ENCODE data around the gene FAM180A. TPM values are rescaled to one million over a fixed set of nuclear protein-coding genes. Genes with fewer than 3 reads are reported as not detected.
"Not testable (repeated sequence)": the region's sequence is repeated elsewhere in the genome, so short reads cannot be mapped to it uniquely, and the experiment has no call there.

Gene FAM180A
- total RNA-seq, 1 donor from 2014 or later: not detected

- DNase-seq (ENCODE audit: low spot score): no peak
- intact Hi-C loops (cut with micrococcal nuclease): no loop called here
- Mint-ChIP-seq H3K27ac (no peak overlapping the region), H3K36me3 (ENCODE audit: low read depth) (no peaks in the 10 kb centered on the region), H3K27me3 (ENCODE audit: insufficient read depth) (peaks cover 4% of the 10 kb centered on the region), H3K9me3 (no peaks in the 10 kb centered on the region), H3K4me3 (no peak overlapping the region), H3K4me1 (ENCODE audit: low read depth) (no peaks in the 10 kb centered on the region)
Measured at GRCh38 chr7:135744938-135745702, 3.5 kb downstream of the FAM180A start.

- peaks cover 4% of the 10 kb centered on the region for H3K27me3 Mint-ChIP-seq (ENCODE audit: insufficient read depth)
- H3K9me3 Mint-ChIP-seq: no peaks in the 10 kb centered on the region
- no peak for DNase-seq (ENCODE audit: low spot score)
- intact Hi-C loops (cut with micrococcal nuclease): no loop called here
- H3K27ac Mint-ChIP-seq: no peak overlapping the region
- no peak overlapping the region for H3K4me3 Mint-ChIP-seq
- H3K36me3 Mint-ChIP-seq (ENCODE audit: low read depth): no peaks in the 10 kb centered on the region
- H3K4me1 Mint-ChIP-seq (ENCODE audit: low read depth): no peaks in the 10 kb centered on the region
Measured at GRCh38 chr7:135743907-135744731, 4.5 kb downstream of the FAM180A start.

- Mint-ChIP-seq H3K9me3 (no peaks in the 10 kb centered on the region), H3K36me3 (ENCODE audit: low read depth) (no peaks in the 10 kb centered on the region), H3K4me1 (ENCODE audit: low read depth) (no peaks in the 10 kb centered on the region), H3K27me3 (ENCODE audit: insufficient read depth) (peaks cover 4% of the 10 kb centered on the region), H3K4me3 (no peak overlapping the region), H3K27ac (no peak overlapping the region)
- no peak for DNase-seq (ENCODE audit: low spot score)
- intact Hi-C loops (cut with micrococcal nuclease): no loop called here
Measured at GRCh38 chr7:135742371-135742770, 6.2 kb downstream of the FAM180A start.

DNA sequence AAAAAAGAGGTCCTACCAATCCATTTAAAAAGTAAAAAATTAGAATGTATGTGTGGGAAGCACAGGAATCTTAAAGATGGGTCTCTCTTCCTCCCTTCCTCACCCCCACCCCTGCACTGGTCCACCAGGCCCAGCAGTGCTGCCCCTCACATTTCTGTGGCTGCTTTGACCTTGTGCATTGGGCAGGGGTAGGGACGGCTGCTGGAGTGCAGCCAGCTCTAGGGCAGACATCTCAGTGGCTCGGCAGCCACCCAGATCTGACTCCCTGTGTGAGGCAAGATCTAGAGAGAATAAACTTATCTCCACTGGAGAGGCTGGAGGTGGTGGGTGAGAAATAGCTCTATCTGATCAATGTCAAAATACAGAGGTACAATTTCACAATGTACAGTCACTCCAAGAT lies 6.7 kb downstream of the FAM180A start:
- DNase-seq (ENCODE audit: low spot score): no peak
- Mint-ChIP-seq H3K4me1 (ENCODE audit: low read depth) (no peaks in the 10 kb centered on the region), H3K36me3 (ENCODE audit: low read depth) (no peaks in the 10 kb centered on the region), H3K27ac (no peak overlapping the region), H3K27me3 (ENCODE audit: insufficient read depth) (peaks cover 4% of the 10 kb centered on the region), H3K9me3 (no peaks in the 10 kb centered on the region), H3K4me3 (no peak overlapping the region)
- intact Hi-C loops (cut with micrococcal nuclease): no loop called here

GRCh38 chr7:135740889-135741288 lies 7.7 kb downstream of the FAM180A start:
- no peaks in the 10 kb centered on the region for H3K4me1 Mint-ChIP-seq (ENCODE audit: low read depth)
- no peak overlapping the region for H3K27ac Mint-ChIP-seq
- no peaks in the 10 kb centered on the region for H3K36me3 Mint-ChIP-seq (ENCODE audit: low read depth)
- intact Hi-C loops (cut with micrococcal nuclease): no loop called here
- DNase-seq (ENCODE audit: low spot score): no peak
- peaks cover 4% of the 10 kb centered on the region for H3K27me3 Mint-ChIP-seq (ENCODE audit: insufficient read depth)
- no peak overlapping the region for H3K4me3 Mint-ChIP-seq
- H3K9me3 Mint-ChIP-seq: no peaks in the 10 kb centered on the region

GRCh38 chr7:135737306-135737647 lies 11.3 kb downstream of the FAM180A start:
- H3K4me1 Mint-ChIP-seq (ENCODE audit: low read depth); intact Hi-C loops (cut with micrococcal nuclease); H3K4me3 Mint-ChIP-seq; DNase-seq (ENCODE audit: low spot score); H3K9me3 Mint-ChIP-seq; H3K27ac Mint-ChIP-seq; H3K27me3 Mint-ChIP-seq (ENCODE audit: insufficient read depth); H3K36me3 Mint-ChIP-seq (ENCODE audit: low read depth): not testable (repeated sequence)

DNA sequence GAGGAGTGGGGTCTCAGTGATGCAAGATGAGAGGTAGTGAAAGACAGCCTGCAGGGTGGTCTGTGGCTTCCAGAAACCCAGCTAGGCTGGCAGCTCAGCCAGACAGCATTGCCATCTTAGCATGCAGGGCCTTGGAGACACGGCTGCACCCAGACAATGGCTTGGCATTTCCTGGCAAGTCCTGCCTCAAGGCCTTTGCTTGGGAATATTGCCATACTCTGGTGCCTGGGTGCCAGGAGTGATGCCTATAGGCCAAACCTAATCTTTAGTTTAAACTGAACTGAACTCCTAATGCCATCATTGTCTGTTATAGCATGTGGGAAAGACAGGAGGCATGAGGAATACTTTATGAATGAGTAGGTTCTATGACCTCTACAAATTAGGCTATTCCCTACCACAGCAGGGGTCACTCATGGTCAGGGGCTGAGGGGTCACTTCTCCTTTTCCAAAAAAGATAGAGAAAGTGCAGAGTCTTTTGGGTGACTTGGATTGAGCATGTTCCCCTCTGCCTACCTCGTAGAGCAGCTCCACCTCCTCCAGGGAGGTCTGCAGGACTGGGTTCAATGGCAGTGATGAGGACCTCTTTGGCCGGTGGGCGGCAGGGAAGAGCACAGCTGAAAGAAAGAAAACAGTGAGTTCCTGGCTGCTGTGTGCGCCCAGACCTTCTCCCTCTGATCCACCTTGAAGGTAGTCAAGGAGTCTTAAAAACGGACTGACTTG lies 11.9 kb downstream of the FAM180A start:
- Mint-ChIP-seq H3K27me3 (ENCODE audit: insufficient read depth) (peaks cover 6% of the 10 kb centered on the region), H3K36me3 (ENCODE audit: low read depth) (no peaks in the 10 kb centered on the region), H3K27ac (no peak overlapping the region), H3K4me3 (no peak overlapping the region), H3K4me1 (ENCODE audit: low read depth) (no peaks in the 10 kb centered on the region), H3K9me3 (no peaks in the 10 kb centered on the region)
- DNase-seq (ENCODE audit: low spot score): no peak
- intact Hi-C loops (cut with micrococcal nuclease): no loop called here

DNA sequence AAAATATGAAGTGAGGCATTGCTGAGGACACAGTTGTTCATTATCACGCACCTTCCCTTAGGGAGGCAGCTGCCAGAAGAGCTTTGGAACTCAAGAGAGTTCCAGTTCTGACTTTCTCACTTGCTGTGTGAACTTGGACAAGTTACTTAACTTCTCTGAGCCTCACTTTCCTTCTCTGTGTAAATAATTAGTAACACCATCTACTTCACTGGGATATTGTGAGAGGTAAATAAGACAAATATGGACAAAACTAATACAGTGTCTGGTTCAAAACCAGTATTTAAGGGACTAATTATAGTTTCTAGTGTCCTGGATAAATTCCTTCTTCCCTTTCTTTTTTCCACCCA lies 14.3 kb downstream of the FAM180A start:
- no peak overlapping the region for H3K27ac Mint-ChIP-seq

GRCh38 chr7:135733603-135734342 lies 14.8 kb downstream of the FAM180A start:
- H3K9me3 Mint-ChIP-seq: no peaks in the 10 kb centered on the region
- intact Hi-C loops (cut with micrococcal nuclease): no loop called here

More for the DNA sequence above, 14.3 kb downstream of the FAM180A start:
- Mint-ChIP-seq H3K4me1 (ENCODE audit: low read depth) (no peaks in the 10 kb centered on the region), H3K9me3 (no peaks in the 10 kb centered on the region), H3K4me3 (no peak overlapping the region), H3K36me3 (ENCODE audit: low read depth) (no peaks in the 10 kb centered on the region), H3K27me3 (ENCODE audit: insufficient read depth) (peaks cover 6% of the 10 kb centered on the region)
- no peak for DNase-seq (ENCODE audit: low spot score)
- intact Hi-C loops (cut with micrococcal nuclease): no loop called here

GRCh38 chr7:135731131-135731530 lies 17.5 kb downstream of the FAM180A start:
- DNase-seq (ENCODE audit: low spot score): no peak
- intact Hi-C loops (cut with micrococcal nuclease): no loop called here
- no peak overlapping the region for H3K27ac Mint-ChIP-seq
- H3K27me3 Mint-ChIP-seq (ENCODE audit: insufficient read depth): peaks cover 10% of the 10 kb centered on the region
- no peaks in the 10 kb centered on the region for H3K9me3 Mint-ChIP-seq
- no peak overlapping the region for H3K4me3 Mint-ChIP-seq
- H3K36me3 Mint-ChIP-seq (ENCODE audit: low read depth): no peaks in the 10 kb centered on the region
- H3K4me1 Mint-ChIP-seq (ENCODE audit: low read depth): no peaks in the 10 kb centered on the region

More at GRCh38 chr7:135733603-135734342, 14.8 kb downstream of the FAM180A start:
- H3K36me3 Mint-ChIP-seq (ENCODE audit: low read depth): no peaks in the 10 kb centered on the region
- no peak overlapping the region for H3K27ac Mint-ChIP-seq
- DNase-seq (ENCODE audit: low spot score): no peak
- peaks cover 6% of the 10 kb centered on the region for H3K27me3 Mint-ChIP-seq (ENCODE audit: insufficient read depth)
- H3K4me3 Mint-ChIP-seq: no peak overlapping the region
- H3K4me1 Mint-ChIP-seq (ENCODE audit: low read depth): no peaks in the 10 kb centered on the region

- no peaks in the 10 kb centered on the region for H3K9me3 Mint-ChIP-seq
- H3K4me1 Mint-ChIP-seq (ENCODE audit: low read depth): no peaks in the 10 kb centered on the region
- H3K36me3 Mint-ChIP-seq (ENCODE audit: low read depth): no peaks in the 10 kb centered on the region
- no peak overlapping the region for H3K27ac Mint-ChIP-seq
- DNase-seq (ENCODE audit: low spot score): no peak
- intact Hi-C loops (cut with micrococcal nuclease): no loop called here
- H3K4me3 Mint-ChIP-seq: no peak overlapping the region
- H3K27me3 Mint-ChIP-seq (ENCODE audit: insufficient read depth): peaks cover 10% of the 10 kb centered on the region
Measured at GRCh38 chr7:135729230-135729629, 19.4 kb downstream of the FAM180A start.

DNA sequence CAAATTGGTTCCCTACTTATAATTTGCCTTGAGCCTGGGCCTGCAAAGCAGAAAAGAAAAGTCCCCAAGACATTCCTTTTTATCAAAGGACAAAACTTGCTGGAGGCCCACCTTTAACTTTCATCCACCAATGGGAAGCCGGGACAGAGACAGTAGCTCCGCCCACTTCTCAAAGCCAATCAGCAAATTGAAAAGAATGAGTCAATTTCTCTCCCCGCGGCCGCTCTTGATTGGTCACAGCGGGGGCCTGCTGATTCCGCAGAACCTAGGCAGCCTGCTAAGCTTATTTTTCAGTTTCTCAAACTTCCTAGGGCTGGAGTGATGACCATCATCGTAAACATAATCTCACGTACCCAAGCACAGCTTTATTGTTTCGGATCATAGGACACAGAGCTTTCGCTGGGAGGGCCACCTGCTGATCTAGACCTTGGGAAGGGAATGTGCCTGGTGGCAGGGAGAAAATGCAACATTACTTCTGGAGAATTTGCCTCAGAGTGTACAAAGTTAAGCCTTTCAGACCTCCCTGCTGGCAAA lies 20.4 kb downstream of the FAM180A start, which contains the start of gene SLC13A4:
Gene SLC13A4 (minus strand): TSS at position 51 of the 534 bp plus-strand sequence. CDS start 690 bp downstream, outside the sequence.
- no peak within 1 kb of the TSS for H3K4me3 Mint-ChIP-seq
- H3K36me3 Mint-ChIP-seq (ENCODE audit: low read depth): no peaks in the 10 kb centered on the region
- no peaks in the 10 kb centered on the region for H3K9me3 Mint-ChIP-seq

More for the DNA sequence above, 20.4 kb downstream of the FAM180A start, which contains the start of gene SLC13A4:
- DNase-seq (ENCODE audit: low spot score): no peak
- peaks cover 5% of the 10 kb centered on the region for H3K27me3 Mint-ChIP-seq (ENCODE audit: insufficient read depth)
- intact Hi-C loops (cut with micrococcal nuclease): no loop called here
- no peak within 1 kb of the TSS for H3K27ac Mint-ChIP-seq
- no peaks in the 10 kb centered on the region for H3K4me1 Mint-ChIP-seq (ENCODE audit: low read depth)

All from activated T-helper 1 cell treated with anti-CD3 and anti-CD28 coated beads, Interleukin-12 subunit alpha, Interleukin-12 subunit beta, Interleukin-2, Interleukin-4 antibody, amounts not matched to agents 30 ng/mL and 10 ng/mL and 1 ng/mL, durations not matched to agents 14 hours and 24 hours and 36 hours (primary cell).